Esophagus muscularis mucosa (tissue), 2 donors: Measurements from ENCODE around the gene STX8.

Source experiments
- EP300 ChIP-seq: sonication (generic); formaldehyde crosslinking; IDR thresholded peaks from one replicate; pipeline ENCODE4 v1.6.1; 2017; ENCODE audit warnings: antibody characterized with exemption
- POLR2A ChIP-seq: fragments of 450-650 bp; IDR thresholded peaks from one replicate; pipeline ENCODE4 v1.6.1; 2017; ENCODE audit warnings: antibody characterized with exemption, moderate library complexity, mild to moderate bottlenecking, low read depth

DNA sequence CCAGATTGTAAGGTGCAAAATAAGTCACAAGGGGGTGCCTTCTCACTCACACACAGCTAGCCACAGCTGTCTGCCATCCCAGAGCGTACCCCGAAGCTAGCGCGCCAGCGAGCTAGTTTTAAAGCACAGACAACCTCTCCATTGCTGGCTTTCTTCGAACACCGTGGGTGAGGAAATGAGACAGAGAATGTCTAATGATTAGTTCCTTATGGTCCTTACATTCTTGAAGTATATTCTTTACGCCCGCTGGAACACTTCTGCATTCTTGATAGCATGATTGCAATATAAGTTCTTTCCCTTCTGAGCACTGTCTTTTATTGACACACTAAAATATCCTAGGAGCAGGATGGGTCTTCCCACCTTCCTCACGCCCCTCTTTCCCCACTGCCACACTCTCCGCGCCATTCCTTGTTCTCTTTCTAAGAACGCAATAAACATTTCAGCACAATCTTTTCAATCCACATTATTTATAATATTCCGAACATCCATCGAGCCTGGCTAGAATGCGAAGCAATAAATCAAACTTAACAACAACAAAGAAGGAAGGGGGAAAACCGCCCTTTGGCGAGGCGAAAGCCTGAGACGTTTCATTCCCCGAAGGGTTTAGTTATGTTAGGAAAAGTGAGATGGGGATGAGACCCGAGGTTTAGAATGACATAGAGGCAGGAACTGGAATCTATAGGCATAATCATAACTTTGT lies 303.0 kb downstream of the STX8 start:
- TF ChIP-seq POLR2A, result no peak
- no peak for TF ChIP-seq EP300
